ENCODE results near the gene SRGAP1. TPM values are rescaled to one million over a fixed set of nuclear protein-coding genes. Genes with fewer than 3 reads are reported as not detected.

The SRGAP1 gene
- total and polyA plus RNA-seq, 2 of the 13 experiments (the other 11 are each of a cell fraction or from before 2014, with no cell fraction given) = 1.6 to 3.4 TPM

- TF ChIP-seq ZNF318 (CRISPR knock-in tag; IDR thresholded peaks at IDR 0.05) (no peak), ZNF746 (CRISPR knock-in tag; IDR thresholded peaks at IDR 0.05) (no peak)
These were observed 266.4 kb downstream of the SRGAP1 start (continued) for GRCh38 chr12:64110864-64111263.

DNA sequence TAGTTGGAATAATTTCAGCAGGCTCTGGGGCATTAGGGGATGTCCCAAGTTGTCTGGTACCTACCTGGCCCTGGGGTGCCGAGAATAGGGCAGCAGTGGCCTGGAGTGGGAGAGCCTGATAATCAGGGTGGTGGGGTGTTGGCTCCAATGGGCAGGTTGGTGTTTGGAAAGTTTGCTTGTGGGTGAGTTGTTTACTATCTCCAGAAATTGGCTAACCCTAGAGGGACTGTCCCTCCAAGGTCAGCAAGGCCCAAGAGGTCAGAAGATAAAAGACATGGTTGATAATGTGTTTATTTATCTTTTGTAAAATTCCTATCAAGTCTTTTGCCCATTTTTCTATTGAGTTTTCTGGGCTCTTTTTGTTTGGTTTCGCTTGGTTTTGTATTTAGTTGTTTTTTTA, 272.5 kb downstream of the SRGAP1 start:
- no peaks in the 10 kb centered on the region for H3K79me2 ChIP-seq (ENCODE audit: insufficient read depth, low read length)
- BruUV-seq (replicated peaks) = no TSS peak
- no peaks in the 10 kb centered on the region for H3K27me3 ChIP-seq (ENCODE audit: control insufficient read depth in 1 of 2, insufficient read depth in 2 of 2, low read length in 2 of 2)
- no peak overlapping the region for H3K4me3 ChIP-seq (replicated peaks in 1 of 3; ENCODE audit: insufficient read depth in 1 of 3, low read depth in 2 of 3, low read length in 3 of 3)
- no peak overlapping the region for H3K9ac ChIP-seq (ENCODE audit: insufficient read depth, low read depth, low read length)
- no peaks in the 10 kb centered on the region for H4K20me1 ChIP-seq (ENCODE audit: insufficient read depth, low read length)
- ChIA-PET POLR2A (no interaction called here), CTCF (ENCODE audit: low intra/inter-chr PET ratio, low total read pairs) (no interaction called here)
- in situ Hi-C loops (cut with HindIII; ENCODE audit: extremely low pct_ligation_motif_present, low pct_unique_long_range_greater_than_20kb) (no loop called here), intact Hi-C loops (cut with micrococcal nuclease; ENCODE audit: unreplicated experiment) (no loop called here)
- H3K36me3 ChIP-seq (replicated peaks in 1 of 2; ENCODE audit: control insufficient read depth in 1 of 2, insufficient read depth in 2 of 2, low read length in 2 of 2) = peaks cover 0 to 3% of the 10 kb centered on the region in 2 experiments; a peak in 1 of 5 replicates
- H2AFZ ChIP-seq (ENCODE audit: low read length) = no peak overlapping the region
- H3K27ac ChIP-seq (ENCODE audit: extremely low read length, insufficient read depth, low read length) = no peak overlapping the region
- peak; percentile 8 for DNase-seq (ENCODE audit: low spot score)
- 79% methylated on average over 1 of the region's 2 CpGs for WGBS (ENCODE audit: low lambda C conversion rate)
- H3K4me1 ChIP-seq (ENCODE audit: insufficient read depth, low read length) = peaks cover 8% of the 10 kb centered on the region
- H3K9me3 ChIP-seq (ENCODE audit: low read length) = no peaks in the 10 kb centered on the region
- no peak for FAIRE-seq
- no peak overlapping the region for H3K4me2 ChIP-seq (ENCODE audit: low read depth, low read length)
- ATAC-seq = no peak; the same call in 2 of the 3 replicates
- no peak for TF ChIP-seq SOX6 (IDR thresholded peaks at IDR 0.05)
- TF ChIP-seq SOX6 (CRISPR knock-in tag; IDR thresholded peaks at IDR 0.05) = peak; percentile 25; the same call in 1 of the 2 replicates
- 0 out of 2 replicates have a peak, but pooled peaks have one; percentile 12 for TF ChIP-seq SALL1 (CRISPR knock-in tag; IDR thresholded peaks at IDR 0.05)
- TF ChIP-seq TCF7 (IDR thresholded peaks at IDR 0.05; ENCODE audit: low read depth) = 0 out of 2 replicates have a peak, but pooled peaks have one; percentile 17
- TF ChIP-seq, protein P1, sequence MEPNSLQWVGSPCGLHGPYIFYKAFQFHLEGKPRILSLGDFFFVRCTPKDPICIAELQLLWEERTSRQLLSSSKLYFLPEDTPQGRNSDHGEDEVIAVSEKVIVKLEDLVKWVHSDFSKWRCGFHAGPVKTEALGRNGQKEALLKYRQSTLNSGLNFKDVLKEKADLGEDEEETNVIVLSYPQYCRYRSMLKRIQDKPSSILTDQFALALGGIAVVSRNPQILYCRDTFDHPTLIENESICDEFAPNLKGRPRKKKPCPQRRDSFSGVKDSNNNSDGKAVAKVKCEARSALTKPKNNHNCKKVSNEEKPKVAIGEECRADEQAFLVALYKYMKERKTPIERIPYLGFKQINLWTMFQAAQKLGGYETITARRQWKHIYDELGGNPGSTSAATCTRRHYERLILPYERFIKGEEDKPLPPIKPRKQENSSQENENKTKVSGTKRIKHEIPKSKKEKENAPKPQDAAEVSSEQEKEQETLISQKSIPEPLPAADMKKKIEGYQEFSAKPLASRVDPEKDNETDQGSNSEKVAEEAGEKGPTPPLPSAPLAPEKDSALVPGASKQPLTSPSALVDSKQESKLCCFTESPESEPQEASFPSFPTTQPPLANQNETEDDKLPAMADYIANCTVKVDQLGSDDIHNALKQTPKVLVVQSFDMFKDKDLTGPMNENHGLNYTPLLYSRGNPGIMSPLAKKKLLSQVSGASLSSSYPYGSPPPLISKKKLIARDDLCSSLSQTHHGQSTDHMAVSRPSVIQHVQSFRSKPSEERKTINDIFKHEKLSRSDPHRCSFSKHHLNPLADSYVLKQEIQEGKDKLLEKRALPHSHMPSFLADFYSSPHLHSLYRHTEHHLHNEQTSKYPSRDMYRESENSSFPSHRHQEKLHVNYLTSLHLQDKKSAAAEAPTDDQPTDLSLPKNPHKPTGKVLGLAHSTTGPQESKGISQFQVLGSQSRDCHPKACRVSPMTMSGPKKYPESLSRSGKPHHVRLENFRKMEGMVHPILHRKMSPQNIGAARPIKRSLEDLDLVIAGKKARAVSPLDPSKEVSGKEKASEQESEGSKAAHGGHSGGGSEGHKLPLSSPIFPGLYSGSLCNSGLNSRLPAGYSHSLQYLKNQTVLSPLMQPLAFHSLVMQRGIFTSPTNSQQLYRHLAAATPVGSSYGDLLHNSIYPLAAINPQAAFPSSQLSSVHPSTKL (CRISPR knock-in tag; IDR thresholded peaks at IDR 0.05) = peak; percentile 16; the same call in 1 of the 2 replicates
- TF ChIP-seq, protein P2, sequence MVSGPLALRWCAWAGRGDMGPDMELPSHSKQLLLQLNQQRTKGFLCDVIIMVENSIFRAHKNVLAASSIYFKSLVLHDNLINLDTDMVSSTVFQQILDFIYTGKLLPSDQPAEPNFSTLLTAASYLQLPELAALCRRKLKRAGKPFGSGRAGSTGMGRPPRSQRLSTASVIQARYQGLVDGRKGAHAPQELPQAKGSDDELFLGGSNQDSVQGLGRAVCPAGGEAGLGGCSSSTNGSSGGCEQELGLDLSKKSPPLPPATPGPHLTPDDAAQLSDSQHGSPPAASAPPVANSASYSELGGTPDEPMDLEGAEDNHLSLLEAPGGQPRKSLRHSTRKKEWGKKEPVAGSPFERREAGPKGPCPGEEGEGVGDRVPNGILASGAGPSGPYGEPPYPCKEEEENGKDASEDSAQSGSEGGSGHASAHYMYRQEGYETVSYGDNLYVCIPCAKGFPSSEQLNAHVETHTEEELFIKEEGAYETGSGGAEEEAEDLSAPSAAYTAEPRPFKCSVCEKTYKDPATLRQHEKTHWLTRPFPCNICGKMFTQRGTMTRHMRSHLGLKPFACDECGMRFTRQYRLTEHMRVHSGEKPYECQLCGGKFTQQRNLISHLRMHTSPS (CRISPR knock-in tag; IDR thresholded peaks at IDR 0.05; ENCODE audit: low read depth) = no peak
- peak; percentile 39; the same call in 1 of the 2 replicates for TF ChIP-seq NR2F6 (IDR thresholded peaks at IDR 0.05)
- no peak for TF ChIP-seq NR2F6 (CRISPR knock-in tag; IDR thresholded peaks at IDR 0.05)
